GM10248 (cell line): Measurements from ENCODE around the gene AVPI1.

Experiments
- CTCF ChIA-PET: fragments of 300-600 bp; sonication (Branson Sonifier 250); formaldehyde crosslinking; extraction: SDS; loops from one replicate; lab custom pipeline; 2021; ENCODE audit warnings: antibody characterized with exemption; lab: Yijun Ruan, JAX
- POLR2A ChIA-PET: fragments of 350-650 bp; sonication (Branson Sonifier 250); formaldehyde crosslinking; extraction: SDS; loops from one replicate; lab custom pipeline; 2020; ENCODE audit warnings: antibody characterized with exemption; lab: Yijun Ruan, JAX
- DNase-seq: peaks from one replicate; pipeline ENCODE4 v3.0.0; 2012; ENCODE audit errors: extremely low spot score
- CTCF ChIP-seq: IDR thresholded peaks from 2 replicates; pipeline ENCODE4 v1.5.1; 2012; ENCODE audit warnings: mild to moderate bottlenecking, low read depth; ENCODE audit errors: extremely low read depth, missing control alignments, control extremely low read depth

Gene AVPI1

GRCh38 chr10:97721871-97722780 lies 35.1 kb upstream of the AVPI1 start:
- ChIA-PET POLR2A (no interaction called here), CTCF (interaction anchor here (10.5 to 28.5 kb wide), 2 partner anchors 11 to 14 kb away, joined by 95 to 552 read pairs; partner anchors contain the start of genes MARVELD1 and ZFYVE27)
- TF ChIP-seq CTCF, result no peak
- no peak for DNase-seq

GRCh38 chr10:97719602-97720001 lies 32.6 kb upstream of the AVPI1 start:
- ChIA-PET POLR2A (no interaction called here), CTCF (interaction anchor here (10.5 to 28.5 kb wide), 2 partner anchors 11 to 14 kb away, joined by 95 to 552 read pairs; partner anchors contain the start of genes MARVELD1 and ZFYVE27)
- DNase-seq, result no peak

GRCh38 chr10:97718659-97719142 lies 31.7 kb upstream of the AVPI1 start:
- no peak for TF ChIP-seq CTCF
- ChIA-PET POLR2A (interaction anchor here (0.6 kb wide), 1 partner anchor 10 kb away, joined by 4 read pairs; no protein-coding TSS in a partner anchor), CTCF (interaction anchor here (2.6 to 28.5 kb wide), 3 partner anchors 11 to 32 kb away, joined by 10 to 552 read pairs (median 95); partner anchors contain the start of genes AVPI1, MARVELD1 and ZFYVE27)
- DNase-seq, result no peak

More at GRCh38 chr10:97719602-97720001, 32.6 kb upstream of the AVPI1 start:
- no peak for TF ChIP-seq CTCF

GRCh38 chr10:97718178-97718577 lies 31.1 kb upstream of the AVPI1 start:
- POLR2A ChIA-PET, result interaction anchor here (0.6 kb wide), 1 partner anchor 10 kb away, joined by 4 read pairs; no protein-coding TSS in a partner anchor
- no peak for DNase-seq

GRCh38 chr10:97717627-97718026 lies 30.6 kb upstream of the AVPI1 start:
- CTCF ChIA-PET, result interaction anchor here (2.6 to 28.5 kb wide), 3 partner anchors 9 to 31 kb away, joined by 10 to 552 read pairs (median 95); partner anchors contain the start of genes AVPI1, MARVELD1 and ZFYVE27
- POLR2A ChIA-PET, result no interaction called here
- DNase-seq, result no peak
- TF ChIP-seq CTCF, result no peak

More at GRCh38 chr10:97718178-97718577, 31.1 kb upstream of the AVPI1 start:
- CTCF ChIA-PET, result interaction anchor here (2.6 to 28.5 kb wide), 3 partner anchors 10 to 32 kb away, joined by 10 to 552 read pairs (median 95); partner anchors contain the start of genes AVPI1, MARVELD1 and ZFYVE27
- no peak for TF ChIP-seq CTCF

- POLR2A ChIA-PET, result no interaction called here
- CTCF ChIA-PET, result interaction anchor here (1.3 to 28.5 kb wide), 3 partner anchors 7 to 28 kb away, joined by 4 to 552 read pairs (median 552); partner anchors contain the start of genes AVPI1, MARVELD1 and ZFYVE27
Observed at GRCh38 chr10:97715259-97715874, 28.3 kb upstream of the AVPI1 start.

More at GRCh38 chr10:97715259-97715874, 28.3 kb upstream of the AVPI1 start:
- no peak for DNase-seq
- TF ChIP-seq CTCF, result no peak
